ENCODE results near the gene F9.

DNA sequence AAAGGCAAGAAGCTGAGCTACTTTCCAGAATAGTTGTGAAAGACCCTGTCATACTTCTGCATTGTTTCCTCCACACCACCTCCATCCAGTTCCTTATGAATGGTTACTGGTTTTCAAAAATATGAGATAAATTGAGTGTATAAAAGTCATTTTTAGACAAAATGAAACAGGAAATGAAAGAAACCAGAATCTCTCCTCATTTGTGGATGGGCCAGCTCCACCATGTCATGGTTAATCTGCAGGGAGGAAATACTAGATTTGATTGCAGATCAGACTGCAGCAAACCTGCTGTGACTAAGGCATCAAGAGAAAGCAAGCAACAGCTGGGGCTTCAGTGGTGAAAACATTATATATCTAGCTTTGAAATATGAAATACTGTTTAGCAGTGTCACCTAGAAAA, 23.8 kb downstream of the F9 start:
- TF ChIP-seq POLR2A (IDR thresholded peaks at IDR 0.05): no peak
- TF ChIP-seq, protein P1, sequence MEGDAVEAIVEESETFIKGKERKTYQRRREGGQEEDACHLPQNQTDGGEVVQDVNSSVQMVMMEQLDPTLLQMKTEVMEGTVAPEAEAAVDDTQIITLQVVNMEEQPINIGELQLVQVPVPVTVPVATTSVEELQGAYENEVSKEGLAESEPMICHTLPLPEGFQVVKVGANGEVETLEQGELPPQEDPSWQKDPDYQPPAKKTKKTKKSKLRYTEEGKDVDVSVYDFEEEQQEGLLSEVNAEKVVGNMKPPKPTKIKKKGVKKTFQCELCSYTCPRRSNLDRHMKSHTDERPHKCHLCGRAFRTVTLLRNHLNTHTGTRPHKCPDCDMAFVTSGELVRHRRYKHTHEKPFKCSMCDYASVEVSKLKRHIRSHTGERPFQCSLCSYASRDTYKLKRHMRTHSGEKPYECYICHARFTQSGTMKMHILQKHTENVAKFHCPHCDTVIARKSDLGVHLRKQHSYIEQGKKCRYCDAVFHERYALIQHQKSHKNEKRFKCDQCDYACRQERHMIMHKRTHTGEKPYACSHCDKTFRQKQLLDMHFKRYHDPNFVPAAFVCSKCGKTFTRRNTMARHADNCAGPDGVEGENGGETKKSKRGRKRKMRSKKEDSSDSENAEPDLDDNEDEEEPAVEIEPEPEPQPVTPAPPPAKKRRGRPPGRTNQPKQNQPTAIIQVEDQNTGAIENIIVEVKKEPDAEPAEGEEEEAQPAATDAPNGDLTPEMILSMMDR (IDR thresholded peaks at IDR 0.05): no peak
- no peak for TF ChIP-seq POLR2AphosphoS5 (IDR thresholded peaks at IDR 0.05)
- TF ChIP-seq EP300 (IDR thresholded peaks at IDR 0.05): no peak

All from upper lobe of left lung (tissue), 4 donors.